HG03103 (cell line): ENCODE data around the gene PLEKHG5.
"Not testable (repeated sequence)": the region's sequence is repeated elsewhere in the genome, so short reads cannot be mapped to it uniquely, and the experiment has no call there.

Experiments
- ATAC-seq: cut with Tn5 transposase; IDR thresholded peaks from one replicate; pipeline ENCODE4 v1.9.1; 2021; ENCODE audit warnings: low read depth; ENCODE audit not compliant: unreplicated experiment

Gene PLEKHG5

DNA sequence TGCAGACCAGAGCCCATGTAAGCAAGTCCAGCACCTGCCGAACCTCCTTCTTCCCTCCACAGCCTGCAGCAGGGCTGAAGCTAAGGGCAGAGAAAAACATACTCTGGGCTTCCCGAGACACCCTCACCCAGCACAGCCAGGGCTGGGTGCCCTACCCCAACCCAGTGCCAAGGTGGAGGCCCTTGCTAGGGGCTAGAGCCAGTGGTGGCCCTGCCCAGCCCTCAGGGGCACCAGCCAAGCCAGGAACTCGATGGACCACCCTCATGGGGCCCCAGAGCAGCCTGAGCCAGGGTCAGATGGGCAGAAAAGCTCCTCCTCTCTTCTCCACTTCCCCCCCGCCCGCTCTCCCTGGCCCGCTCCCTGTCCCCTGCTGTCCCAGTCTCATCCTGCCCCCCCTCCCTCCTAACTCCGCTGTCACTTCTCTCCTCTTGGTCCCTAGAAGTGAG lies 41.4 kb downstream of the PLEKHG5 start:
- ATAC-seq: no peak

DNA sequence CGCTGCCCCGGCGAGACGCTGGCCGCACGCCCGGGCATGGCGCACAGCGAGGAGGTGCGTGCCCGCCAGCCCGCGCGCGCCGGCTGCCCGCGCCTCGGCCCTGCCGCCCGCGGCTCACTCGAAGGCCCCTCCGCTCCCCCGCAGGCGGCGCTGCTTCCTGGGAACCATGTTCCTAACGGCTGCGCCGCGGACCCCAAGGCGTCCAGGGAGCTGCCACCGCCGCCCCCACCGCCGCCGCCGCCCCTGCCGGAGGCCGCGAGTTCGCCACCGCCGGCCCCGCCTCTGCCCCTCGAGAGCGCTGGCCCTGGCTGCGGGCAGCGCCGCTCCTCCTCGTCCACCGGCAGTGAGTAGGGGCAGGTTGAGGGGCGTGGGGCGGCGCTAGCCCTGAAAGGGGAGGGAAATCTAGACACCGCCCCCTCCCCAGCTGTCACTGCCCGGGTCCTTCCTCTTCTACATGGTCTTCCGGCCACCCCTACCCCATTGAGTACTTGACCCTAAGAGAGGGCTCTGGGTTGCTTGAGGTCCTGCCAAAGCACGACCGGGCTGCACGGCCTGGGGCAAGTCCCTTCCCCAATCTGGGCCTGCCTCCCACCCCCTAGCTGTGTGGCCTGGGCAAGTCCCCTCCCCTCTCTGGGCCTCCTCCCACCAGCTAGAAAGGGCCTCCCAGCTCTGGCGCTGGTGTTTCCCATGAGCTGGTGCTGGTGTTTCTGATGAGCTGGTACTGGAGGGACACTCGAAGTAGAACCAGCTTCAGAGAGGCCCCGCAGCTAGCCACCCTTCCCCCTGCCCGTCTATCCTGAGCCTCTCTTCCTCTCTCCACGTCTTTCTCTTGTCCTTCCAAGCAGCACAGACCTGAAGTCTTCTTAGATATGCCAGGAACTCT lies 42.5 kb downstream of the PLEKHG5 start:
- ATAC-seq: no peak

GRCh38 chr1:6447818-6448748 lies 43.4 kb downstream of the PLEKHG5 start:
- ATAC-seq: no peak

GRCh38 chr1:6447016-6447817 lies 44.2 kb downstream of the PLEKHG5 start:
- no peak for ATAC-seq

- no peak for ATAC-seq
Observed at GRCh38 chr1:6446665-6447015, 44.8 kb downstream of the PLEKHG5 start.

GRCh38 chr1:6445929-6446328 lies 45.5 kb downstream of the PLEKHG5 start:
- not testable (repeated sequence) for ATAC-seq

- no peak for ATAC-seq
Observed at GRCh38 chr1:6445062-6445763, 46.3 kb downstream of the PLEKHG5 start.

GRCh38 chr1:6444377-6444776 lies 47.1 kb downstream of the PLEKHG5 start:
- ATAC-seq: no peak

DNA sequence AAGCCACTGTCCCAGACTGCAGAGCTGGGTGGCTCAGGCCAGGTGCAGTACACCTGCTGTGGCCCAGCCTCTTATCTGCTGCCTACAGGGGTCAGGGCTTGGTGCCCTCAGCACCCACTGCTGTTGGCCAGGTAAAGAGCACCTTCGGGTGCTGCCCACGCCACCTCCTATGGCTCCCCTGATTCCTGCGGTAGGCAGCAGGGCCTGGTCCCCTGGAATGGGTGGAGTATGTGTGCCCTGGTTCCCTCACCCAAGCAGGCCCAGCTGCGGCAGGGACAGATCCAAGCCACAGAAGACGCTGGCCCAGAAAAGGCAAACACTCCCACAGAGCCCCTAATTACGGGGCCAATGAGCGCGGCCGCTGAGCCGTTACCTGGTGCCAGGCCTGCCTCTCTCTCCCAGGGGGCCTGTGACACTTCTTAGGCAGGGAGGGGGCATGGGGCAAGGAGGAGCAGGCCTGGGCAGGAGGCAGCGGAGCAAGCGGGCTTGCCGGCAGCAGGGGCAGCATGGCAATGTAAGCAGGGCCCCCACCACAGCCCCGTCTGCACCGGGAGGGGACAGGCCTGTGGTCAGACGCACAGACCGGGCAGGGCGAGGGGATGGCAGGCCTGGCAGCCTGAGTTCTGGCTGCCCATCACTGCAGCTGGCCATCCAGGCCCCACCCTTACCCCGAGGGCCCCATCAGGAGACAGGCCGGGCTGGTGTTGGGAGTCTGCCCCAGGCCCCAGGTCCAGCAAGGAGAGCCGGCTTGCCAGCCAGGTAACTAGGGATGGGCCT lies 47.9 kb downstream of the PLEKHG5 start:
- ATAC-seq: no peak

- ATAC-seq: no peak
Observed at GRCh38 chr1:6441586-6441985, 49.9 kb downstream of the PLEKHG5 start.

- no peak for ATAC-seq
Observed at GRCh38 chr1:6440198-6441126, 51.0 kb downstream of the PLEKHG5 start.

GRCh38 chr1:6438047-6438525 lies 53.4 kb downstream of the PLEKHG5 start:
- no peak for ATAC-seq

DNA sequence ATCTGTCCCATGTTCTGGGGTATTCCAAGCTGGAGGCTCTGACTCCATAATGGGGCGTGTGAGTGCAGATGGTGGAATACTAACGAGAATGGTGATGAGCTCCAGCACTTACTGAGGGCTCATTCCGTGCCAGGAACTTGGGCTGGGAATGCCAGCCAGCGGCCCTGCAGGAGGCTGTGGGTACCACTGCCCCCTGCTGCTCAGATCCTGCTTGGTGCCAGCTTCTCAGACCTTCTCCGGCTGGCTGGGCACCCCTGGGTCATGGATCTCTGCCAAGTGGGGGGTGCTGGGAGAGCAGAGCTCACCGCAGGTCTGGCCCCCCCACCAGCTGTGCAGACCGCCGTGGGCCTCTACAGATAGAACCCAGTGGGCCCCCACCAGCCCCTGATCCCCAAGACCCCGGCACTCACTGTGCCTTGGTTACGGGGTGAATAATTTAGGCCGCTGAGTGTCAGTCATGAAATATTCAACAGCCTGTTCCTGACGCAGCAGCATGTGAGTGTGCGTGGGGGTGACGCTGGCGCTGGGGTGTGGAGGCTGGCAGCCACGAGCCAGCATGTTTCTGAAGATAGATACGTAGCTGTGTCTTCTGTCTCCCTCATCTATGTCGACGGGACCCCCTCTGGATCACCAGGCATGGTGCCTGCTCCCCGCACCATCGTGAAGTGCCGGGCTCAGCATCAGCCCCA lies 54.3 kb downstream of the PLEKHG5 start:
- not testable (repeated sequence) for ATAC-seq

DNA sequence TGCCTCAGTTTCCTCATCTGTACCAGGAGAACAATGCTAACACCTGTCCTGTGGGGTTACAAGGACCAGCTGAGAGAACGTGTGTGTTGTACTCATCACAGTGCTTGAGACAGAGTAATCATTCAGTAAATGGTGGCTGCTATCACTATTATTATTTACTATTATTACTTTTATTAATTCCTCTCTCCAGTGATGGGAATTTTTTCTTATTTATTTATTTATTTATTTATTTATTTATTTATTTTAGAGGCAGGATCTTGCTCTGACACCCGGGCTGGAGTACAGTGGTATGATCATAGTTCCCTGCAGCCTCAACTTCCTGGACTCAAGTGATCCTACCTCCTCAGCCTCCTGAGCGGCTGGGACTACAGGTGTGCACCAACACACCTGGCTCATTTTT lies 55.2 kb downstream of the PLEKHG5 start:
- ATAC-seq: not testable (repeated sequence)

GRCh38 chr1:6435547-6435946 lies 55.9 kb downstream of the PLEKHG5 start:
- ATAC-seq: no peak

GRCh38 chr1:6435129-6435528 lies 56.3 kb downstream of the PLEKHG5 start:
- no peak for ATAC-seq

DNA sequence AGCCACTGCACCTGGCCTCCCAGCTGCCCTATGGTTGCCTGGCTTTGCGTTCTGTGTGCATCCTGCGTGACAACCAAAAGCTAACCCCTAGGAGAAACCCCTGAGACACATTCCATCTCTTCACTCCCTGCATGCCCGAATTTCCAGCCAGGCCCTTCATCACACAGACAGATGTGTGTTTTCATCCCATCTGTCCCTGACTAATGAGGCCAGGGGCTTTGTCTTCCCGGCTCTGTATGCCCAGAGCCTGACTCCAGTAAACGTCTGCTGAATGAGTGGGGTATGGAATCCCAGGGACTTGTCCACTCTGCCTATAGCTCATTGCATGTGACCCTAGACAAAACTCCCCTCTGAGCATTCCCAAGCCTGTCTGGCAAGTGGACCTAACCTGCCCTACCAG lies 57.3 kb downstream of the PLEKHG5 start:
- ATAC-seq: no peak
